Muscle of back (tissue), 11 donors: ENCODE results near the gene GAS6. TPM values are rescaled to one million over a fixed set of nuclear protein-coding genes. Genes with fewer than 3 reads are reported as not detected.
"Not testable (repeated sequence)": the region's sequence is repeated elsewhere in the genome, so short reads cannot be mapped to it uniquely, and the experiment has no call there.

ENCODE experiments used
- DNase-seq, 3 donors: peaks; one replicate each; pipeline versions ENCODE4 v3.0.0 to v3.0.0-alpha.2; 2013
- polyA plus RNA-seq, 10 donors: library from polyadenylated mRNA; unstranded; fragments of 120-200 nt; gene quantifications; one replicate each; pipeline ENCODE4 v1.2.1, GENCODE V29; 2013; ENCODE audit not compliant: insufficient read length in 10 of 10

Gene GAS6
- polyA plus RNA-seq, 10 donors, result 25.0 to 73.1 (median 40.0) TPM

- no peak for DNase-seq
Measured at GRCh38 chr13:113841353-113841650, 22.6 kb downstream of the GAS6 start.

GRCh38 chr13:113840541-113841352 is 23.1 kb downstream of the GAS6 start:
- no peak for DNase-seq

DNA sequence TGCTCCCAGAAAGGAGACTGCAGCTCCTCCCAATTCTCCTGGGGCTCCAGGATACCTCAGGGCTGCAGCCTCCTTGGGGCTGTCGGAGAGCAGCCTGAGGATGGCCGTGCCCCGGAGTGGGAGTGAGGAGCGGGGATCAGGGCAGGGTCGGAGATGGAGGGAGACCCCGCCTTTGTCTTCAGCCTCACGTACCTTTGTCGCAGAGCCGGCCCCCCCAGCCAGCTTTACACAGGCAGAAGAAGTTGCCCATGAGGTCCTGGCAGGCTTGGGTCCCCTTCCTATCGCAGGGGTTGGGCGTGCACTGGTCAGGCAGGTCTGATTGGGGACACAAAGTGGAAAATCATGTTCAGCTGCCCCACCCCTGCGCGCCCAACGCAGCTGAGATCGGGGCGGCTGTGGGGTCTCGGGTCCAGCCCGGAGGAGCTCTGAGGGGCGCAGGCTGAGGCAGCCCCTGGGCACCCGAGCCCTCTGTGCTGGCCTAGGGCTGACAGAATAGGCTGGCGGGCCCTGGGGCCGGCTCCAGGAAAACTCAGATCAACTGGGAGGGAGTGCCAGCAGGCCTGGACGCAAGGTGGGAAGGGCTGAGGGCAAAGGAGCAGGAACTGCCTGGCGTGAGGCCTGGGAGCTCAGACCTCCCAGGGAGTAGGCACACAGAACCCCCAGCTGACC is 24.2 kb downstream of the GAS6 start:
- no peak for DNase-seq

GRCh38 chr13:113838711-113839201 is 25.1 kb downstream of the GAS6 start:
- no peak for DNase-seq

GRCh38 chr13:113837560-113838355 is 26.1 kb downstream of the GAS6 start:
- peak; percentile 76 to 90 (median 85) for DNase-seq

- peak; percentile 44 to 76 (median 76) for DNase-seq
Measured at GRCh38 chr13:113836768-113837559, 26.9 kb downstream of the GAS6 start.

DNA sequence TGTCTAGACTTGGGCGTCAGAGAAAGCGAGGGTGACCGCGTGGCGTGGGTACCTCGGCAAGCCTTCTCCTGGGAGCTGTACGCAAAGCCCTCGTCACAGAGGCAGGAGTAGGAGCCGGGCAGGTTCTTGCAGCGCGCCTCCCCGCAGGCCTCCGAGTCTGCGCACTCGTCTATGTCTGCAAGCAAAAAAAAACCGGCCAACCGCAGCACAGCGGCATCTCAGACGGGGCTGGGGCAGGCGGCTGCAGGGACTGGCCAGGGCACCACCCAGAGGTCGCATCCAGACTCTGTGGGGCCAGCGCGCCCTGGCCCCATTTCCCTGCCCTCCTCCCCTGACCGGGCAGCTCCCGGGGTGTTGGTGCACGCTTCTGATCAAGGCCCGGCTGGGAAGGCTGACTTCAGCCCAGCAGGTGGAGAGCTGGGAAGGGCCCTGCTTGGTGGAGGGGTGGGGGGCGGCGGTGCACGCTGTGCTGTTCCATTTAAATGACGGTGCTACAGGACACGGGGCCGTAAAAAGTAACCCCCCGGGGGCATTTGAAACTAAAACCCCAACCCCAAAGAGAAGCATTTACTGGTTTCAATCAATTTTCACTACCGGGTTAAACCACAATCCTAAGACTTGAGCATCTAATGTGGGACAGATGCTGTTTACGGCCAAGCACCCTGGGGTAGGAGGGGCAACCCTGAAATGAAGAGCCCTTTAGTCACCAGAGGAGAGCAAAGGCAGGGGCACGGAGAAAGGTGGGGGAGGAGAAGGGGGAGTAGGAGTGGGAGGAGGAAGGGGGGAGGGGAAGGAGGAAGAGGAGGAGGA is 28.2 kb downstream of the GAS6 start:
- peak in 1 of 3 donors; percentile 64 for DNase-seq

- DNase-seq, result no peak
Measured at GRCh38 chr13:113834496-113835200, 29.2 kb downstream of the GAS6 start.

DNA sequence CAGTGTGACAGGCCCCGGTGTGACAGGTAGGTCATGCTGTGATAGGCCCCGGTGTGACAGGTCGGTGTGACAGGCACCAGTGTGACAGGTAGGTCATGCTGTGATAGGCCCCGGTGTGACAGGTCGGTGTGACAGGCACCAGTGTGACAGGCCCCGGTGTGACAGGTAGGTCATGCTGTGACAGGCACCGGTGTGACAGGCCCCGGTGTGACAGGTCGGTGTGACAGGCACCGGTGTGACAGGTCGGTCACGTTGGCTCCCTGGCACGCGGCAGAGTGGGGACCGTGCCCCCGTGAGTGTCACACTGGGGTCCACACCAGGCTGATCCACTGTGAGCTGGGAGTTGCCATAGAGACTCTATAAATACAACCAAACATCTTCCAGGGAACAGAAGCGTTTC is 29.9 kb downstream of the GAS6 start:
- not testable (repeated sequence) for DNase-seq

DNA sequence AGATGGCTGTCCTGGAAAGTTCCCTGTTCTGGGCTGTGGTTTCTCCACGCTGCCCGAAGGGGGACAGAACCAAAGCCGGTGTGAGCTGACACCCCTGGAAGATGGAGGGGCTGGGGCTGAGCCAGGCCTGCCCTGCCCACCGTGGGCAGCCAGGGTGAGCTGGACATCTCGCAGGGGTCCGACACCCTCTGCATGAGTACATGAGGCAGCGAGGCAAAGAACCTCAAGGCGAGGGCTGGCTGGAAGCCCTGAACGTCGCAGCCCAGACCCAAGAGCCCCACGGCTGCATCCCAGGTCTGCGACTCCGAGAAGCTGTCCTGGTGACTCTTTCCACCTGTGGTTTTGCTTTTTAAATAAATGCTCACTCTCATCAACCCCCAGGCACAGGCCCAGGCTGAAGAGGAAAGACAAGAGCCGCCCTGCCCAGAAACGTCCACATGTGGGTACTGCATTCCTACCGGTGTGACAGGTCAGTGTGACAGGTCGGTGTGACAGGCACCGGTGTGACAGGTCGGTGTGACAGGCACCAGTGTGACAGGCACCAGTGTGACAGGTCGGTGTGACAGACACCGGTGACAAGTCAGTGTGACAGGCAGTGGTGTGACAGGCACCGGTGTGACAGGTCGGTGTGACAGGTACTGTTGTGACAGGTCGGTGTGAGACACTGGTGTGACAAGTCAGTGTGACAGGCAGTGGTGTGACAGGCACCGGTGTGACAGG is 30.6 kb downstream of the GAS6 start:
- no peak for DNase-seq

- DNase-seq, result no peak
Measured at GRCh38 chr13:113832631-113833030, 31.2 kb downstream of the GAS6 start.

GRCh38 chr13:113832205-113832604 is 31.7 kb downstream of the GAS6 start:
- DNase-seq, result no peak

DNA sequence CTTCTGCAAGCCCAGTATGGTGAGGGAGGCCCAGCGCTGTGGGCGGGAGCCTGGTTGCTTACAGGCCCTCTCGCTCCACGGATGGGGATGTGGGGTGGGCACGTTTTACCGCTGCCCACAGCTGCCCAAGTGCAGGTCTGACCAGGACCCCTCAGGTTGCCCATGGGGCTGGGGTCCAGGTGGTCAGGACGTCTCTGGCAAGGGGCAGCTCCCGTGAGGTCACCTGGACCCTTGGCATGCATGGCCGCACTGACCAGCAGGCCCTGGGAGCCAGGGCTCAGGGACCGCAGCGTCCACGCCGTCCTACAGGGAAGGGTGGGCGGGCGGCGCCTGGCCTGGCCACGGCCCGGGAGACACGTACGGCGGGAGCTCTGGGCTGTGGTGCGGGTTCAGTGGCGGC is 32.8 kb downstream of the GAS6 start:
- no peak for DNase-seq

- not testable (repeated sequence) for DNase-seq
Measured at GRCh38 chr13:113830426-113830950, 33.4 kb downstream of the GAS6 start.

DNA sequence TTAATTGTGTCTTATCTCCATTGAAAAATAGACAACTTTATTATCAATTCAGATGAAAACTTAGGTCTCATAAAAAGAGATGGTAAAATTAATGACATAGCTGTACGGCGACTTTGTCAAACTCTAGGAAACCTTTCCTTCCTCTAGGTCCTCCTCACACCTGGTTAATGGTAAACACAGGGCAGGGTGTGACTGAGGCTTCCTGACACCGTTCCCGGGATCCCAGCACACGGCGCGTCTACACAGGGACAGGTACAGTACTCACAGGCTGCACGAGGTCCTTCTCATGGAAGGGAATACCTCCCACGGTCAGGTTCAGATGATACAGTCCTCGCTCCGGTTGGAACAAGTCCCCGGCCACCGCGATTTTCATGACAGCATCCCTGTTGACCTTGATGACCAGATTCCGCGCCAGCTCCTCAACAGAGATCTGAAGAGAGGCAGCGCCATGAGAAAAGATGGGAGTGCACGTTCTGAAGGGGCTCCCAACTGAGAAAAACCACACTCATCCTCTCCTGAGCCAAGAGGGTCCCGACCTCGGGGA is 35.5 kb downstream of the GAS6 start:
- DNase-seq, result no peak

GRCh38 chr13:113827021-113827420 is 36.9 kb downstream of the GAS6 start:
- no peak for DNase-seq

DNA sequence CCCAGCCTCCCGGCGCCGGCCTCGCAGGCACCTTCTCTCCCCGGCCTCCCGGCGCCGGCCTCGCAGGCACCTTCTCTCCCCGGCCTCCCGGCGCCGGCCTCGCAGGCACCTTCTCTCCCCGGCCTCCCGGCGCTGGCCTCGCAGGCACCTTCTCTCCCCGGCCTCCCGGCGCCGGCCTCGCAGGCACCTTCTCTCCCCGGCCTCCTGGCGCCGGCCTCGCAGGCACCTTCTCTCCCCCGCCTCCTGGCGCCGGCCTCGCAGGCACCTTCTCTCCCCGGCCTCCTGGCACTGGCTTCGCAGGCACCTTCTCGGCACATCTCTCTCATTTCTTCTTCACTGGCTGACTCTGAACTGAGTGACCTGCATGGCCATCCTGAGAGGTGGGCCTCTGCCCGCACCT is 37.4 kb downstream of the GAS6 start:
- DNase-seq, result not testable (repeated sequence)

- no peak for DNase-seq
Measured at GRCh38 chr13:113825841-113826240, 38.0 kb downstream of the GAS6 start.

GRCh38 chr13:113823771-113824170 is 40.1 kb downstream of the GAS6 start:
- no peak for DNase-seq
